Measurements from ENCODE around the gene APOL2.
"Not testable (repeated sequence)": the region's sequence is repeated elsewhere in the genome, so short reads cannot be mapped to it uniquely, and the experiment has no call there.

APOL2 gene

DNA sequence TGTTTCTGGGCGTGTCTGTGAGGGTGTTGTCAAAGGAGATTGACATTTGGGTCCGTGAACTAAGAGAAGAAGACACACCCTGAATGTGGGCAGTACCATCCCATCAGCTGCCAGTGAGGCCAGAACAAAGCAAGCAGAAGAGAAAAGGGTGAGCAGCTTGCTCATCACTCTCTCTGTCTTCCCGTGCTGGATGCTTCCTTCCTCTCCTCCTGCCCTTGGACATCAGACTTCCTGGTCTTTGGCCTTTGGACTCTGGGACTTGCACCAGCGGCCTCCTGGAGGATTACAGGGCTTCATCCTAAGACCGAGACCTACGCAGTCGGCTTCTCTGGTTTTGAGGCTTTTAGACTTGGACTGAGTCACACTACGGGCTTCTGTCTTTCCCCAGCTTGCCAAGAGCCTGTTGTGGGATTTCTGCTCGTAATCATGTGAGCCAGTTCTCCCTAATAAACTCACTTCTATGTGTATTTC is 18.8 kb downstream of the APOL2 start:
- no peak for DNase-seq

DNA sequence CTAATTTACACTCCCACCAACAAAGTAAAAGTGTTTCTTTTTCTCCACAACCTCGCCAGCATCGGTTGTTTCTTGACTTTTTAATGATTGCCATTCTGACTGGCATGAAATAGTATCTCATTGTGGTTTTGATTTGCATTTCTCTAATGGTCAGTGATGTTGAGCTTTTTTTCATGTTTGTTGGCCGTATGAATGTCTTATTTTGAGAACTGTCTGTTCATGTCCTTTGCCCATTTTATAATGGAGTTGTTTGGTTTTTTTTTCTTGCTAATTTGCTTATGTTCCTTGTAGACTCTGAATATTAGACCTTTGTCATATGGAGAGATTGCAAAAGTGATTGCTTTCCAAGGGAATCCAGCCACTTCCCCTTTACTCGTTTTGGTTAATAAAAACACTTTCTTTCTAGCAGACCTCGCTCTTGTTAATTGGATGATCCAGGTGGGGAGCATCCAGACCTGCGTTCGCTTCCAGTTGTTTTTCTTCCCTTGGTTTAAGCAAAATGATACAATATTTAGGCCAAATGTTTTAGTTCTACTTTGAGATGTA is 20.6 kb downstream of the APOL2 start:
- DNase-seq: no peak

DNA sequence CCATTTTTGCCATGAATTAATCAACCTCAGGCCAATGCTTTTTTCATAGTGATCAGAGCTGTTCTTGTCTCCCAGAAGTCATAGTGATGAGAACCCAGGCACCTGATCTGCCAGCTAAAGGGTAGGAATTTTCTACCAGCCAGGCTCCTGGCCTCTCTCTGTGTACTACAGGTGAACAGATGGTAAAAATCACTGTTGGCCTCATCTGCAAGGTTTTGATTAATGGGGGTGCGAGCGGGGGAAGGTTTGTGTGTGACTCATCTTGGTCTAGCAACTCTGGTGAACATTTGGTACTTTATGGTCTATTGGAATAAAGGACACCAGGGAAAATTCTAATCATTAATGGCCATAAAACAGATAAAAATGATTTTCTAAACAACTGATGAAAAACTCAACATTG is 23.3 kb downstream of the APOL2 start:
- DNase-seq: no peak

DNA sequence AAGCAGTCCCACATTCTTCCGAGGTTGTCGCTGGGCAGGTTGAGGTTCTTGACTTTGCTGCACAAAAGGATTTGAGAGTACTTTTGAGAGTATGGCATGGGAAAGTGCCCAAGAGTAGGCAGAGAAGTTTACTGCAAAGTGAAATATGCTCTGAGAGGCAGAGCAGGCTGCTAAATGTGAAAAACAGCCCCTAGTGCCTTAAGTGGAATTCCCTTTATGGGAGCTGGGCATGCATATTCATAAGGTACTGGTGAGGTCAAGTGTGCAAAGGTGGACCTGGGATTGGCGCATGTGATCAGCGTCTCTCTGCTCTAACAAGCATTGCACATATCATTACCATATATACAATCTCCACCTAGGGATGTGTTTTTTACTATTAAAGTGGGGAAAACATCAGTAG is 25.7 kb downstream of the APOL2 start:
- no peak for DNase-seq

DNA sequence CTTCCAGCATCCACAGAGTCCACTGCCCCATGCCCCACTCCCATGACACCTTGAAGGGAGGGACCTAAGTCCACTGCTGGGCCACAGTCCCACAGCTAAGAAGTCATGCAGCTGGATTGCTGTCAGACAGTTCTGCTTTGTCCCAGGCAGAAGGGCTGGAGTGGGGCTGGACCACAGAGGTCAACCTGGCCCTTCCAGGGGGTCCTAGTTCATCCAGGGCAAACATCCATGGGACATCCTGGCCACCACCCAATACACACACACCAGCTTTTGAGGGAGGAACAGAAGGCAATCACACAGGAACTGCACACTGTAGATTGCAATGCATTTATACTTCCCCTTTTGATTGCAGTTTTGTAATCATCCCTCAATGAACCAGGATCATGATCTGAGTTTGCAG is 26.4 kb downstream of the APOL2 start:
- no peak for DNase-seq

DNA sequence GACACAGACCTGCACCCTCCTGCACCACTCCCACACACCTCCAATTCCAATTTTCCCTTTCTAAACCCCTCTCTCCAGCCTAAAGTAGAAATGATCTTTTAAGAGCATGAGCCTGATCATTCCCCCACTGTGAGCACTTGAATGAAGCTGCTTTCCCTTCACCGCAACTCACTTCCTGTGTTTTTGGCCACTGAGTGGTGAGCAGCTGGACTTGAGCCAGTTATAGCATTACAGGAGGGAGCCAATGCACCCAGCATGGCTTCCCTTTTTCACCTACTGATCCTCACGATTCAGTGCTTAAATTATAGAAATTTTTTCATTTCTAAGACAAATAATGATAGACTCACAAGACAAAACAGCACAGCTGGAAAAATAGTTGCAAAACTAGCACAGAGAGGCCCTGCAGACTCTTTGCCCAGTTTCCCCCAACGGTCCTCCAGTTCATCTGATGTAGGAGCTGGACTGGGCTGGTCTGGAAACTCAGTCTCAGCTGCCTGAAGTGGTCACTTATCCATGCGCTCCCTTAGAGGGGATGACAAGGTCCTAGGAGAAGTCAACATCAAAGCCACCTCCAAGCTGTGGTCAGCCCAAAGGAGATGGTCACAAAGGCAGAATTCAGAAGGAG is 28.0 kb downstream of the APOL2 start:
- DNase-seq: no peak

DNA sequence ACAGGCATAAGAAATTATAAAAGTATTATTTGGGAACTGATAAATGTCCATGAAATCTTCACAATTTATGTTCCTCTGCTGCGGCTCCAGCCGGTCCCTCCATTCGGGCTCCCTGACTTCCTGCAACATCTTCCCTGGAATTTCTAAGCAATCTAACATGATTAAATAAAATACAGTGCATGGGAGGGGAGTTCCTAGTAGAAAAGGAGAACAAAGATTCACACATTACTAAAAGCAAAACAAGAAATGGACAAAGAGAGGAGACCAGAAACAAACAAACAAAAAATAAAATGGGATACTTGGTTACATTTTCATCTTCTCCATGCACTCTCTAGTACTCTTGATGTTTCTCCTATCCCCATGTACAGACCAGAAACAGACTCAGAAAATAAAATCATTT is 29.1 kb downstream of the APOL2 start:
- DNase-seq: no peak

DNA sequence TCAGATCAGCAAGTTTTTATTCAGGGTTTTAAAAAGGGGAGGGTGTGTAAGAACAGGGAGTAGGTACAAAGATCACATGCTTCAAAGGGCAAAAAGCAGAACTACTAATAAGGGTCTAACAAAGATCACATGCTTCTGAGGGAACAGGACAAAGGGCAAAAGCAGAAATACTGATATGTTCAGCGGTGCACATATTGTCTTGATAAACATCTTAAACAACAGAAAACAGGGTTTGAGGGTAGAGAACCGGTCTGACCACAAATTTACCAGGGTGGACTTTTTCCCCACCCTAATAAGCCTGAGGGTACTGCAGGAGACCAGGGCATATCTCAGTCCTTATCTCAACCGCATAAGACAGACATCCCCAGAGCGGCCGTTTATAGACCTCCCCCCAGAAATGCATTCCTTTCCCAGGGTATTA is 29.8 kb downstream of the APOL2 start:
- not testable (repeated sequence) for DNase-seq

DNA sequence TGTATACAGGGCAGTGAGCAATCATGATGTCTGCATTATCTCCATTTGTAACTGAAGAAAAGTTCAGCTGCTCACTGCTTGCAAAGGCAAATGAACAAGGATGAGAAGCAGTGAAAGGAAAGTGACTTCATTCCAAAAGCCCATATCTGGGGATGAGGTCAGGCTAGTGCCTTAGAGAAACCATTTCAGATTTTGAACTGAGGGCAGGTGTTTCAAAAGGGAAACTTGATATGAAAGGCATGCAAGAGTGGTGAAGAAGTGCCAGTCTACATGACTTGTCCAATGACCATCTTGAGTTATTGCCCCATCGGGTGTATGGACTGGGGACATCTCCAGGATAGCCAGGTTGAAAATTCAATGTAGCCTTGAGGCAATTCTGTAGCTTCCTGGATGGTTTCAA is 30.4 kb downstream of the APOL2 start:
- no peak for DNase-seq

DNA sequence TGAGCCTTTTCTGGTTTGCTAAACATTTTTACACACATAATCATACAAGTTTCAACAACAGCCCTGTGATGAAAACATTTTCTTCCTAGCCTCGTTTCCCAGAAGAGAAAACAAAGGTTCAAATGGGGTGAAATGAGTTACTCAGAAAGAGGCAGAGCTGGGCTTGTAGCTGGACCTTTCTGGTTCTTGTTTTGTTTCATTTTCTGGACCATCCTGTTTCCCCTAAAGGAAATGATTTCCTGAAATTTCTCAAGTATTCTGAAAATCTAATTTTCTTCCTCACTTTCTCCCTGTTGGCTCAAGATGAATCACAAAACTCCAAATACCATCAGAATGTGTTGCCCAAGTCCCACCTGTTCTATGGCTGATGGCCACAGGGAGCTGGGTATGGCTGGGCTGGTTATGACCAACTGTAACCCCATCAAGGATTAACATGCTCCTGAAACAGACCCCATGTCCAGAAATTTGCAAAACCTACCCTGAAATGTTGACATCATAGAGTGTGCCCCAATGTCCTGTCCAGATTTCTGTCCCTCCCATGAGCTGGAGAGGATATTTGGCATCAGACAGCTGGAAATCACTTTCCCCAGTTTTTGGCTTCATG is 31.1 kb downstream of the APOL2 start:
- no peak for DNase-seq

DNA sequence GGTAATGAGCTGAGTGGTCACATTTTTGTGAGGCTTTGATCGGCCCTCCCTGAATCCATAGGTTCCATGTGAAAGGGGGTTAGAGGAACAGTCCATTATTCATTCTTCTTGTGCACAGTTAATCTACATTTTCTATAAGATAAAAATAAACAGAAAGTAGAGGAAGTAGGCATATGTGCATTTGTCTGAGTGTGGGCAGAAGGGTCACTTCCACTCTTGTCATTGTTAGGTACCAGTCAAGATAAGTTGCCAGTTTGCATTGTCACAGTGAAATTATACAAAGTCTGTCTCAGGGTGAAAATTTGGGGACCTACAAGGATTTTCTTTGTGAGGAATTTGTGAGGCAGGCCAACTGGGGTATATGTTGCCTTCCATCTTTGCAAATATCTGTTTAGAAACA is 33.1 kb downstream of the APOL2 start:
- DNase-seq: no peak

DNA sequence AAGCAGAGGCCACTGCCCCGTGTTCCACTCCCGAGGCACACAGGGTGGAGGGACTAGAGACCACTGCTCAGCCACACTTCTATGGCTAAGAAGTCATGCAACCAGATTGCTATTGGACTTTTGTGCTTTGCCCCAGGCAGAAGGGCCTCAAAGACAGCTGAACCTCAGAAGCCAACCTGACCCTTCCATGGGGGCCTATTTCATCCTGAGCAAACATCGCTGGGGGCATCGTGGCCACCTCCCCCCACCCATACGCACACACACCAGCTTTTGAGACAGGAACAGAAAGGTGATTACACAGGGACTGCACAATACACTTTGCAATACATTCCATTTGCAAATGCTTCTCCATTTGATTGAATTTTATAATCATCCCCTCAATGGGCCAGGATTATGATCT is 33.8 kb downstream of the APOL2 start:
- DNase-seq: not testable (repeated sequence)

DNA sequence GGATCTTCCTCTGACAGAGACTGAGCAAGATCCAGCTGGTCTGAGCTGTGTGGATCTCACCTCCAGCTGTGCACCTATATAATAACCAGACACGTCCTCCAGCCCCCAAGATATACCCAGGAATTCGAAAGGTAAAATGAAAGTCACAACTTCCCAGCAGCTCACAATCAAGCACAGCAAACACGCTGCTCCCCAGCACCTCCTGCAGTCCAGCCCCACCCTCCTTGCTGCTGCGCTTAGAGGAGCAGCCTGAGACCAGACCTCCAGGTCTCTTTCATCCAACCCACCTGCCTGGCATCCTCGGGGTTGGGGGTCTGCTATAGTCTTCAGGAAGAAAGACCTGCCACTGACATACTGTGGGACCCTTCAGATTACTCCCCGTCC is 34.7 kb downstream of the APOL2 start:
- DNase-seq: no peak

DNA sequence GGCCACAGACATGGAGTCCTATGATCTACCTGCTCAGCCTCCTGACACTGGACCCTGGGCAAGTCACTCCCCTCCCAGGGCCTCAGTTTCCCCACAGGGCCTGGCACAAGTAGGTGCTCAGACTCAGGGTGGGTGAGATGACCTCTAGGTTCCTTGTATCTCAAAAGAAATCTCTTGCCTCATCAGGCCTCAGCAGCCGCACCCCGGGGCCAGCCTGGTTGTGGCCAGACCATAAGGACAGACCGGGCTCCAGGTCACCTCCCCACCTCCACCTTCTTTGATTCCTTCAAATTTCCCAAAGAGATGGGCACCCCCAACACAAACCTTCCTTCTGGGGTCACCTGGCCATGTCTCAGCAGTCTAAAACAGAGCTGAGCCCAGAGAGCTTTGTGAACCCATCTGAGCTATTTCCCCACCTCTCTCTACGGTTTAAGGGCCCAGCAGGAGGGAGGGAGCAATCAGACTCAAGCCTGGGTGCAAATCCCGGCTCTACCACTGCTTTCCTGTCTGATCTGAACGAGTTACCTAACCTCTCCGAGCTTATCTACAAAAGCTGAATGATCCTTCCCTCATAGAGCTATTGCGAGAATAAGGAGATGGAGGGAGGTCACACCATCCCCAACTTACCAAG is 35.2 kb downstream of the APOL2 start:
- no peak for DNase-seq

DNA sequence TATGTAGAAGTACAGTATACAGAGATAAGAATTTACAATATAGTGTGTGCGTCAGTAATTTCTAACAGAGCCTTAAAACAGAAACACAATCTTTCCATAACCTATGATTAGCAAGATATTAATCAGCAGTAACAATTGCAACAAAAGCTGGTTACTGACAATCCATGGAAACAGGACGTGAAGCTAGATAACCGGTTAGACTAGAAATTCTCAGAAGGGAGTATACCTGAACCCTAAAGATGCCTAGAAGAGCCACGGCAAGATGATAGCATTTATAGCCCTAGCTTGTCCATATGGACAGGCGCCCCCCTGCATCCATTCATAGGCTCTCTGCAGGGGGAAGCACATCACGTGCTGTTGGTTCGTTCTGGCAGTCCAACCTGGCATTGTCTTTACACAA is 35.9 kb downstream of the APOL2 start:
- DNase-seq: not testable (repeated sequence)

DNA sequence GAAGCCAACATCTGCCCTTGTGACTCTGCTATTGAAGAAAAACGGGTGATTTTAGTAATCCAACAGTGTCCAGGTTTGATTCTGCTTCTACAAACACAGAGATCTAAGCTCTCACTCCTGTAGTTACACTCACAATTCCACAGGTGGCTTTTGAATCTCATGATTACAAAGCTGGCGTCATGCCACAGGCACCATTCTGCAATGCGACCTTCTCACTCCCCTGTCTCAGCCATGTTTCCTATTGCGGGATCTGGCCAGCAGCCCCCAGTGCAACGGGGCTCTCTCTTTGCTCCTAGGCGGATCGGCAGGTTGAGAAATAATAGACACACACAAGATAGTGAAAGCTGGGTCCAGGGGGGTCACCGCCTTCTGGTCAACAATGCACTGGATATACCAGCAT is 36.4 kb downstream of the APOL2 start:
- not testable (repeated sequence) for DNase-seq

DNA sequence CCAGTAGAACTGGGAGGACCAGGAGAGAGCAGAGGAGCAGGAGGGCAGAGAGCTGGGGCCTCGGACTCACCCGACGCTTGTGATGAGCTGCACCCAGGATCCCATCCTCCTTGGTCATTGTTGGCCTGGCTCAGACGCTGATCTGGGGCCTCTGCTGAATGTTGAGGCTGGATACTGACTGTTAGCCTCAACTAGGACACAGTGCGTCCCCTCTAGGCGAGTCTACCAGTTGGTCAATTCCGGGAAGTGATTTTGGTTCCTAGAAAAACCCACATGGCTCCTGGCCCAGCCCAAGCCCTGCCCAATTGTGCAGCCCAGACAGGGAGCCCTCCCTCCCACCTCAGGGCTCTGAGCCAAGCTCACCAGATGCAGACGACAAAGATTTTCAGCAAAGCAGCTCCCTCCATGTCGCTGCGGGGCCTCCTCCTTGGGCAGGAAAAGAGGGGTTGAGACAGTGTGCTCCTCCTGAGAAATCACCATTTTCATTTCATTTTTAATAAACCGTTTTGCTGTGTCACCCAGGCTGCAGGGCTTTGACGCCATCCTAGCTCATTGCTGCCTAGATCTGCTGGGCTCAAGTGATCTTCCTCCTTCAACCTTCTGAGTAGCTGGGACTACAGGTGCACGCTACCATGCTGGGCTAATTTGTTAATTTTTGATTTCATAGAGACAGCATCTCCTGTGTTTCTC is 37.6 kb downstream of the APOL2 start, which contains the start of gene APOL4:
TSS of gene APOL4 (minus strand) at position 180 of the 690 bp plus-strand sequence. CDS start at position 105, 75 bp downstream.
- no peak for DNase-seq

DNA sequence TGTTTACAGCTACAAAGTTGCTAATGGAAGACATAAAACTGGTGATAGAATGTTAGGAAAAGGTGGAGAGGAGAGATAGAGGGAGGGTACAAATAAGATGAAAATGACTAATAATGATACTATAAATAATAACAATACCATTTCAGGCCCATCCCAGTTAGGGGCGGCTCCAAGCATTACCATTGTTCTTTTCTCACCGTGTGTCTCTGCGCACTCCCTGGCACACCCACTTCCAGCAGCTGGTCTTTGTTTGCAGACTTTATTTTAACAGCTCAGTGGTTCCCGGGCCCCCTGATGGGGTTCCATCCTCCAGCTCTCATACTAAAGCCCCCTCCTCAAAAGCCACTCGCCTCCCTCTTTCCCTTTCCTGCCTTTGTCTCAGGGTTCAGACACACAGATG is 38.3 kb downstream of the APOL2 start:
- not testable (repeated sequence) for DNase-seq

DNA sequence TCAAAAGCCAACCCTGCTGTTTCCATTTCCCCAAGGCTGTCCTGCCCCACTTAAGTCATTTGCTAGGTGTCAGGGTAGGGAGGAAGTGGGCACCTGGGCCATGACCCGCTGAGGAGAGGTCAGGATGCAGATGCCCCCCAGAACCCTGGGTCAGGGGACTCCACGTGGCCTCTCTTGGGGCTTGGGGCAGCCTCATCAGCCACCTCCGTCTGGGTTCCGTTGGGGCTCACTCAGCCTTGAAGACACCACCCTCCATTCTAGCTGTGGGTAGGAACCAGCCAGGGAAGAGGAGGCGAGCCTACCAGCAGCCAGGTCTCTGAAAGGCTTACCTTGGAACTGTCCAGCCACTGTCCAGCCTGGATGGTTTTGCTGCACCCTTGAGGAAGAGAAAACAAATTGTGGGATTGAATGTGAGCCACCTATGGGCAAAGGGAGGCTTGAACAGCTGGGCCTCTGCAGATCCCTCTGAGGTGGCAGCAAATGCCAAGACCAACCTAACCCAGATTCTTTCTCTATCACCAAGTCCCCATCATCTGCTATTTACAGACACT is 40.3 kb downstream of the APOL2 start:
- no peak for DNase-seq

DNA sequence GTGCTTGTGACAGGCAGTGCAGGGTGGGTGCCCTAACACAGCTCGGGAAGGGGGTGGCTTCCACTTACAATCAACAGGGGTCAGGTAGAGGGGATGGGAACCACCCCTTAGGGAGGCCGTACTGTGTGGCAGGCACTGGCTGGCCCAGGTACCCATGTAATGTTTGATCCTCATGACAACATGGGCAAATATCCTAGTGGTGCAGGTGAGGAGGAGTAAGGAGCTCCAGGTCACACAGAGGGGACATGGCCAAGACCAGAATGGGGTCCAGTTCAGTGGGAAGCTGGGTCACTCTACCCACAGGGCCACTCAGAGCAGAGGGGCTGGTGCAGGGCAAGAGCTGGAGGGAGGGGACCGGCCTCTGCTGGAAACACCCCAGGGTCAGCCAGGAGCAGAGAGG is 40.8 kb downstream of the APOL2 start:
- no peak for DNase-seq

DNA sequence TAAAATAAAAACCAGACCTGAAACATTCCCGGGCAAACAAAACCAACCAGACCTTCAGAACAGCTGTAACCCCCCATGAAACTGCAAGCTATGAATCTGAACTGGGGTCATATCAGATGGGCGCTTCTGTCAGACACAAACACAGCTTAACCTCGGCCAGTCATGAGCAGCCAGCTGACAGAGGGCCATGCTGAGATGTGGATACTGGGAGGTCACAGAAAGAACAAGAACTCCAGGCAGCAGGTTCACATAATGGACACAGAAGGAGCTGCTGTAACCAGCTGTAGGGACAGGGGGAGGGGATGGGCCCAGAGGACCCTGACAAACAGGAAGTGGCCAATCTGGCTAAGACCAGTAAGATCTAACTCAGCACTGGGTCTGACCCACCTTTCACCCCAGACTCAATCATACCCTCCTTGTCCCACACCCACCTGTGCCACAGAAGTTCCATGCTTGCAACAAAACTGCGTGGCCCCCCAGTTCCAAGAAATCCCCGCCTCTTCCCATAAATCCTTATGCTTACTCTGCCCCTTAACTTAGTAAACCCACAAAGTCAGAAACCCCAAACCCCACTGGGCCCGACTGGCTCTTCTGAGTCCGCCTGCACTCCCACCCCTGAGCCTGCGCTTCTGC is 41.7 kb downstream of the APOL2 start:
- DNase-seq: no peak

DNA sequence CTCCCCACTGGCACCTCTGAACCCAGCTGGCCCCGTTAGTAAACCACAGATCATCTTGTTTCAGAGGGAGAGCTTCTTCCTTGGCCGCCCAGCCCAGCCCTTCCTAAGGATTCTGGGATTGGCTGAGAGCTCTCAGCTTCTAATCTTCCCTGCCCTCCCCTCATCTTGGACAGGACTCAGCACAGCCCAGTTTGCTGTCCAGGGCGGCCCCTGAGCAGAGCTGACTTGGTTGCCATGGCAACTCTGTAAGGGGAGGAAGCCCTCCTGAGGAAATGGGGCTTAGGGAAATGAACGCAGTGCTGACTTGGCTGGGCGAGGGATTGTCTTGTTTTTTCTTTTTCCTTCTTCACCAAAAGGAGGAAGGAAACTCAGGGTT is 42.3 kb downstream of the APOL2 start:
- no peak for DNase-seq
